ENCODE results near the gene DCC.

The DCC gene

GRCh38 chr18:53521068-53521467 lies 1181.1 kb downstream of the DCC start:
- DNase-seq (ENCODE audit: low read depth) = no peak

GRCh38 chr18:53526101-53526870 lies 1186.3 kb downstream of the DCC start:
- no peak for DNase-seq (ENCODE audit: low read depth)

GRCh38 chr18:53527365-53527764 lies 1187.4 kb downstream of the DCC start:
- DNase-seq (ENCODE audit: low read depth) = no peak

- DNase-seq (ENCODE audit: low read depth) = no peak
Measured at GRCh38 chr18:53531187-53531586, 1191.2 kb downstream of the DCC start.

GRCh38 chr18:53531896-53532295 lies 1191.9 kb downstream of the DCC start:
- no peak for DNase-seq (ENCODE audit: low read depth)

- no peak for DNase-seq (ENCODE audit: low read depth)
Measured at GRCh38 chr18:53534203-53534602, 1194.2 kb downstream of the DCC start.

GRCh38 chr18:53534695-53535094 lies 1194.7 kb downstream of the DCC start:
- DNase-seq (ENCODE audit: low read depth) = no peak

GRCh38 chr18:53536908-53537307 lies 1196.9 kb downstream of the DCC start:
- no peak for DNase-seq (ENCODE audit: low read depth)

GRCh38 chr18:53541924-53542323 lies 1201.9 kb downstream of the DCC start:
- DNase-seq (ENCODE audit: low read depth) = no peak

- DNase-seq (ENCODE audit: low read depth) = no peak
Measured at GRCh38 chr18:53543711-53544110, 1203.7 kb downstream of the DCC start.

GRCh38 chr18:53544917-53545316 lies 1204.9 kb downstream of the DCC start:
- no peak for DNase-seq (ENCODE audit: low read depth)

GRCh38 chr18:53551868-53552426 lies 1212.0 kb downstream of the DCC start:
- DNase-seq (ENCODE audit: low read depth) = no peak

- DNase-seq (ENCODE audit: low read depth) = no peak
Measured at GRCh38 chr18:53553030-53553429, 1213.0 kb downstream of the DCC start.

- DNase-seq (ENCODE audit: low read depth) = no peak
Measured at GRCh38 chr18:53556450-53556849, 1216.5 kb downstream of the DCC start.

- no peak for DNase-seq (ENCODE audit: low read depth)
Measured at GRCh38 chr18:53560546-53560945, 1220.5 kb downstream of the DCC start.

GRCh38 chr18:53566626-53567025 lies 1226.6 kb downstream of the DCC start:
- DNase-seq (ENCODE audit: low read depth) = no peak

- DNase-seq (ENCODE audit: low read depth) = peak; percentile 2
Measured at GRCh38 chr18:53567929-53568574, 1228.1 kb downstream of the DCC start.

Data from fibroblast of gingiva (primary cell).